T-cell (primary cell): ENCODE results near the gene CFAP92. TPM values are rescaled to one million over a fixed set of nuclear protein-coding genes. Genes with fewer than 3 reads are reported as not detected.

Source experiments
- ATAC-seq, 4 experiments: fragments of 200-7000 bp in 3 of 4; fragments of 150-1000 bp in 1 of 4; cut with Tn5 transposase; replicated peaks in 1 of 4; 1 replicate in 3 of 4; 2 replicates in 1 of 4; pipeline ENCODE4 v1.10.0; 2021; ENCODE audit warnings: moderate library complexity in 3 of 4, mild to moderate bottlenecking in 2 of 4, moderate number of reproducible peaks in 1 of 4
- CTCF ChIA-PET, 2 donors: fragments of 300-600 bp; sonication (Branson Sonifier 250); formaldehyde crosslinking; loops; one replicate each; lab custom pipeline; 2022; ENCODE audit warnings: antibody characterized with exemption in 2 of 2; lab: Charles Lee
- POLR2A ChIA-PET, 2 donors: fragments of 300-600 bp; sonication (Branson Sonifier 250); formaldehyde crosslinking; loops; one replicate each; lab custom pipeline; 2022; ENCODE audit warnings: antibody characterized with exemption in 2 of 2; lab: Charles Lee
- DNase-seq, 35 experiments: peaks; one replicate each; pipeline versions ENCODE4 v3.0.0 to v3.0.0-alpha.2; 2013 to 2023
- H3K27ac ChIP-seq: one replicate; pipeline ENCODE4 v1.5.1; 2013; ENCODE audit warnings: low read length
- H3K27me3 ChIP-seq, 2 experiments: replicated peaks in 1 of 2; 1 replicate in 1 of 2; 2 replicates in 1 of 2; pipeline versions ENCODE4 v1.6.1 to v1.7.0; 2013; ENCODE audit warnings: low read length in 1 of 2, mixed read lengths in 1 of 2; ENCODE audit not compliant: control insufficient read depth in 2 of 2, insufficient read depth in 2 of 2; ENCODE audit errors: extremely low read depth in 1 of 2
- H3K36me3 ChIP-seq, 2 donors: 1 replicate in 1 of 2; 2 replicates in 1 of 2; pipeline versions ENCODE4 v1.6.1 to v1.7.0; 2013; ENCODE audit warnings: low read length in 1 of 2; ENCODE audit not compliant: control insufficient read depth in 2 of 2, insufficient read depth in 1 of 2; ENCODE audit errors: extremely low read depth in 1 of 2
- H3K4me1 ChIP-seq, 2 experiments: 1 replicate in 1 of 2; 2 replicates in 1 of 2; pipeline versions ENCODE4 v1.6.1 to v1.7.0; 2013; ENCODE audit warnings: low read length in 2 of 2, mixed read lengths in 1 of 2; ENCODE audit not compliant: insufficient read depth in 2 of 2, control insufficient read depth in 1 of 2; ENCODE audit errors: extremely low read depth in 1 of 2
- H3K4me3 ChIP-seq, 2 donors: 1 replicate in 1 of 2; 2 replicates in 1 of 2; pipeline versions ENCODE4 v1.5.1 to v1.7.0; 2013; ENCODE audit warnings: mild to moderate bottlenecking in 2 of 2, low read length in 1 of 2, moderate library complexity in 1 of 2; ENCODE audit not compliant: control insufficient read depth in 1 of 2; ENCODE audit errors: extremely low read depth in 1 of 2
- H3K9me3 ChIP-seq: 2 replicates; pipeline ENCODE4 v1.7.0; 2013
- H3K27ac Mint-ChIP-seq, 2 donors: one replicate each; pipeline ENCODE4 v1.8.0; 2020 to 2021; ENCODE audit warnings: mild to moderate bottlenecking in 2 of 2, mixed read lengths in 2 of 2
- H3K27me3 Mint-ChIP-seq, 2 donors: one replicate each; pipeline ENCODE4 v1.8.0; 2021 to 2022; ENCODE audit warnings: mixed read lengths in 2 of 2
- H3K36me3 Mint-ChIP-seq: one replicate; pipeline ENCODE4 v1.8.0; 2021; ENCODE audit warnings: mixed read lengths
- H3K4me1 Mint-ChIP-seq, 3 donors: one replicate each; pipeline ENCODE4 v1.8.0; 2020 to 2022; ENCODE audit warnings: mixed read lengths in 3 of 3, mild to moderate bottlenecking in 1 of 3
- H3K4me3 Mint-ChIP-seq, 3 donors: one replicate each; pipeline ENCODE4 v1.8.0; 2020 to 2022; ENCODE audit warnings: mild to moderate bottlenecking in 3 of 3, mixed read lengths in 3 of 3, moderate library complexity in 3 of 3
- H3K9me3 Mint-ChIP-seq, 3 donors: one replicate each; pipeline ENCODE4 v1.8.0; 2020 to 2022; ENCODE audit warnings: mixed read lengths in 3 of 3
- WGBS: methylation state at CpG from one replicate; pipeline ENCODE4 v1.1.5; 2013; ENCODE audit warnings: missing lambda C conversion rate; ENCODE audit not compliant: insufficient coverage; 5-methylcytosine and 5-hydroxymethylcytosine counted together
- total RNA-seq, 35 experiments: library from RNA in 6 of 35; stranded (reverse) in 6 of 35; fragments of 120-200 nt in 1 of 35; gene quantifications; one replicate each; pipeline versions ENCODE4 v1.2.1 to v1.2.4 and lab custom pipeline; 2013 to 2026

CFAP92 gene
- total RNA-seq, 5 donors from 2014 or later (not counting 1 experiment from before 2014, with no cell fraction given), result 0.13 to 0.49 (median 0.26) TPM

GRCh38 chr3:129037093-129037419, 43.2 kb upstream of the CFAP92 start:
- Histone ChIP-seq H3K27ac (no peak overlapping the region), H3K4me3 (no peak overlapping the region), H3K36me3 (no peaks in the 10 kb centered on the region), H3K27me3 (peaks cover 0 to 27% of the 10 kb centered on the region in 2 experiments), H3K4me1 (peaks cover 9 to 25% of the 10 kb centered on the region in 2 experiments), H3K9me3 (no peaks in the 10 kb centered on the region)
- peaks cover 11 to 15% of the 10 kb centered on the region in 2 donors for H3K27me3 Mint-ChIP-seq
- H3K4me3 Mint-ChIP-seq, result no peak overlapping the region
- H3K4me1 Mint-ChIP-seq, result peaks cover 19 to 31% (median 21%) of the 10 kb centered on the region in 3 donors
- no peak for ATAC-seq
- ChIA-PET CTCF (interaction anchor here in 1 of 2 donors (0.6 to 1.1 kb wide), 5 partner anchors 13 to 416 kb away, joined by 3 to 13 read pairs (median 4); no protein-coding TSS in a partner anchor), POLR2A (no interaction called here)
- H3K27ac Mint-ChIP-seq, result no peak overlapping the region
- WGBS, result 65% methylated on average over 2 of the region's 2 CpGs
- no peaks in the 10 kb centered on the region for H3K36me3 Mint-ChIP-seq
- no peak for DNase-seq
- H3K9me3 Mint-ChIP-seq, result no peaks in the 10 kb centered on the region

GRCh38 chr3:129036222-129037092, 42.6 kb upstream of the CFAP92 start:
- DNase-seq (no peak), ATAC-seq (peak in 1 of 4 experiments; percentile 21)
- Mint-ChIP-seq H3K27me3 (peaks cover 6 to 15% of the 10 kb centered on the region in 2 donors), H3K27ac (peak overlapping the region in 1 of 2 donors; percentile 61), H3K4me3 (no peak overlapping the region), H3K4me1 (peaks cover 19 to 31% (median 21%) of the 10 kb centered on the region in 3 donors), H3K36me3 (no peaks in the 10 kb centered on the region), H3K9me3 (no peaks in the 10 kb centered on the region)
- no peak overlapping the region for H3K27ac ChIP-seq
- peaks cover 9 to 25% of the 10 kb centered on the region in 2 experiments for H3K4me1 ChIP-seq
- 76% methylated on average over 7 of the region's 10 CpGs for WGBS
- H3K27me3 ChIP-seq, result peaks cover 0 to 27% of the 10 kb centered on the region in 2 experiments
- ChIA-PET POLR2A (no interaction called here), CTCF (interaction anchor here in 1 of 2 donors (0.6 to 1.1 kb wide), 3 partner anchors 14 to 17 kb away, joined by 3 to 13 read pairs (median 3); no protein-coding TSS in a partner anchor)
- H3K36me3 ChIP-seq, result no peaks in the 10 kb centered on the region
- no peak overlapping the region for H3K4me3 ChIP-seq
- no peaks in the 10 kb centered on the region for H3K9me3 ChIP-seq

- peak in 3 of 4 experiments; percentile 50 to 66 (median 61) for ATAC-seq
- peak in 1 of 35 experiments; percentile 7 for DNase-seq
- CTCF ChIA-PET, result no interaction called here
- no peaks in the 10 kb centered on the region for H3K9me3 ChIP-seq
- WGBS, result 87% methylated on average over 3 of the region's 11 CpGs
- Mint-ChIP-seq H3K9me3 (no peaks in the 10 kb centered on the region), H3K4me3 (no peak overlapping the region), H3K36me3 (no peaks in the 10 kb centered on the region), H3K27ac (peak overlapping the region; percentile 61 to 67), H3K27me3 (peaks cover 6 to 11% of the 10 kb centered on the region in 2 donors), H3K4me1 (peaks cover 19 to 31% (median 21%) of the 10 kb centered on the region in 3 donors)
- no peak overlapping the region for H3K27ac ChIP-seq
- peaks cover 0 to 22% of the 10 kb centered on the region in 2 experiments for H3K27me3 ChIP-seq
- H3K36me3 ChIP-seq, result no peaks in the 10 kb centered on the region
- H3K4me3 ChIP-seq, result peak overlapping the region in 1 of 2 donors; percentile 11
- POLR2A ChIA-PET, result no interaction called here
- H3K4me1 ChIP-seq, result peaks cover 9 to 25% of the 10 kb centered on the region in 2 experiments
Observed at GRCh38 chr3:129035360-129036221, 41.7 kb upstream of the CFAP92 start.

DNA sequence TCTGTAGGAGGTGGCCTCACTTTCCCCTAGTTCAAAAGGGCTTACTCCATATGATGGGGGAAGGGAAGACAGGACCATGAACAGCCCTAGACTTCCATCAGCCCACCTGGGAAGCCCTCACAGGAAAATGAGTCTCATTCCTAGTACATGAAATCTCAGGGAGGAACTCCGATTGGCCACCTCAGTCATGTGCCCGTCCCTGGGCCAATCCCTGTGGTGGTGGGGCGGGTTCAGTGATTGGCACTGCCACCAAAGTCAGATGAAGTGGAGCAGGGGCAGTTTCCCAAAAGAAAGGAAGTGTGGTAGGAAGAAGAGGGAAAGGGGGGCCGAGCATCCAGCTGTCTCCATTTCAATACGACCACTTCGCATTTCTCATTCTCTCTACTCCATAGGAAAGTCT, 40.8 kb upstream of the CFAP92 start:
- H3K4me3 Mint-ChIP-seq, result no peak overlapping the region
- Histone ChIP-seq H3K27me3 (peaks cover 0 to 14% of the 10 kb centered on the region in 2 experiments), H3K4me3 (no peak overlapping the region), H3K27ac (no peak overlapping the region), H3K36me3 (no peaks in the 10 kb centered on the region), H3K9me3 (no peaks in the 10 kb centered on the region), H3K4me1 (peaks cover 9 to 23% of the 10 kb centered on the region in 2 experiments)
- ATAC-seq (peak in 1 of 4 experiments; percentile 49), DNase-seq (peak in 1 of 35 experiments; percentile 18)
- no peaks in the 10 kb centered on the region for H3K36me3 Mint-ChIP-seq
- ChIA-PET POLR2A (no interaction called here), CTCF (no interaction called here)
- peaks cover under 1 to 5% of the 10 kb centered on the region in 2 donors for H3K27me3 Mint-ChIP-seq
- H3K4me1 Mint-ChIP-seq, result peaks cover 17 to 25% (median 19%) of the 10 kb centered on the region in 3 donors
- 94% methylated on average over 3 of the region's 6 CpGs for WGBS
- H3K27ac Mint-ChIP-seq, result no peak overlapping the region
- no peaks in the 10 kb centered on the region for H3K9me3 Mint-ChIP-seq

DNA sequence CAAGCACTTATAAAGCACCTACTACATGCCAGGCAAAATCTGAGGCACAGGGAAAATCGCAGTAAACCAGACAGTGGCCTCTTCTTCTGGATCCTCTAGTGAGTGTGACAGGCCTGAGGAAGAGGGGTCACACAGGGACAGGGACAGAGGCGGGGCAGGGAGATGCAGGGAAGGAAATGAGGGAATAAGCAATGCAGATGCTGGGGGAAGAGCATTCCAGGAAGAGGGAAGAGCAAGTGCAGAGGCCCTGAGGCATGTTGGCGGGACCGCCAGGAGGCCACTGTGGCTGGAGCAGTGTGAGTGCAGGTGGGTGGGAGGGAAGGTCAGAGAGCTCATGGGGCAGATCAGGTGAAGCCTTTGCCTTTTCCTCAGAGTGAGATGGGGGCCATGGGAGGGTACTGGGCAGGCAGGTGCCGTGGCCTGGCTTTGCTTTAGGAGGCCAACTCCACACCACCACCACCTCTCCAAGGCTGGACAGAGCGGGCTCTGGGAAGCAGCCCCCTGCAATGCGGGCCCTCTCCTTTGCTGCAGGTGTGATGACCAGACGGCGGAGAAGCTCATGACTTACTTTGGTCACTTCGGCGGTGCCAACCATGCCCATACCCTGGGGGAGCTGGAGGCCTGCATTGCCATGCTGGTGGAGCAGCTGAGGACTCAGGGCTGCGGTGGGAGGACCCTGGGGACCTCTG, 39.9 kb upstream of the CFAP92 start:
- no peaks in the 10 kb centered on the region for H3K9me3 Mint-ChIP-seq
- H3K36me3 Mint-ChIP-seq, result no peaks in the 10 kb centered on the region
- H3K4me1 Mint-ChIP-seq, result peaks cover 14 to 25% (median 15%) of the 10 kb centered on the region in 3 donors
- Histone ChIP-seq H3K4me1 (peaks cover 9 to 18% of the 10 kb centered on the region in 2 experiments), H3K36me3 (no peaks in the 10 kb centered on the region), H3K27ac (no peak overlapping the region), H3K27me3 (peaks cover 0 to 5% of the 10 kb centered on the region in 2 experiments), H3K4me3 (no peak overlapping the region), H3K9me3 (no peaks in the 10 kb centered on the region)
- ATAC-seq (no peak), DNase-seq (no peak)
- WGBS, result 85% methylated on average over 12 of the region's 12 CpGs
- no peak overlapping the region for H3K4me3 Mint-ChIP-seq
- POLR2A ChIA-PET, result no interaction called here
- no peak overlapping the region for H3K27ac Mint-ChIP-seq
- H3K27me3 Mint-ChIP-seq, result no peaks in the 10 kb centered on the region
- CTCF ChIA-PET, result no interaction called here
